ENCODE data around the gene ARFGAP1. TPM values are rescaled to one million over a fixed set of nuclear protein-coding genes. Genes with fewer than 3 reads are reported as not detected.

ARFGAP1 gene
- polyA plus RNA-seq, 2 of the 4 experiments (the other 2 are of a cell fraction), result 41.0 to 106 TPM

- peak; percentile 7 to 32; a peak in 2 of 5 replicates for TF ChIP-seq RAD21 (conservative IDR thresholded peaks at IDR 0.05 in 1 of 2, IDR thresholded peaks at IDR 0.05 in 1 of 2)
- no peak for TF ChIP-seq CTCF (IDR thresholded peaks at IDR 0.05)
- TF ChIP-seq BHLHE40 (IDR thresholded peaks at IDR 0.05; ENCODE audit: low read depth, low read length), result no peak
- no peak for TF ChIP-seq MYC (IDR thresholded peaks at IDR 0.05; ENCODE audit: borderline replicate concordance, low read length)
- TF ChIP-seq POLR2A (IDR thresholded peaks at IDR 0.05; ENCODE audit: low read length), result no peak
- TF ChIP-seq ZNF302 (CRISPR knock-in tag; IDR thresholded peaks at IDR 0.05), result peak; percentile 83
- TF ChIP-seq HES2 (IDR thresholded peaks at IDR 0.05), result 0 out of 2 replicates have a peak, but pooled peaks have one; percentile 32
- peak; percentile 92 to 96 for TF ChIP-seq JUN (IDR thresholded peaks at IDR 0.05)
- no peak; the same call in 1 of the 2 replicates for TF ChIP-seq ESRRA (IDR thresholded peaks at IDR 0.05; ENCODE audit: borderline replicate concordance, low read length)
- no peak for TF ChIP-seq ZC3H11A (IDR thresholded peaks at IDR 0.05)
- peak; percentile 30 for TF ChIP-seq PBX3 (IDR thresholded peaks at IDR 0.05)
- TF ChIP-seq KDM1A (IDR thresholded peaks at IDR 0.05; ENCODE audit: low read depth), result no peak
- TF ChIP-seq NFE2L2 (conservative IDR thresholded peaks at IDR 0.05; ENCODE audit: low read length), result no peak
- no peak for TF ChIP-seq EHMT2 (IDR thresholded peaks at IDR 0.05; ENCODE audit: low read depth)
- peak; percentile 71 for TF ChIP-seq USF2 (IDR thresholded peaks at IDR 0.05)
- TF ChIP-seq HOXB13 (CRISPR knock-in tag; IDR thresholded peaks at IDR 0.05; ENCODE audit: low read depth), result no peak; the same call in none of the 2 replicates
- TF ChIP-seq E2F6 (IDR thresholded peaks at IDR 0.05; ENCODE audit: borderline replicate concordance, low read depth), result no peak; the same call in 1 of the 2 replicates
- TF ChIP-seq TFCP2L1 (CRISPR knock-in tag; IDR thresholded peaks at IDR 0.05), result no peak
- TF ChIP-seq JUNB (IDR thresholded peaks at IDR 0.05), result peak; percentile 96
- no peak for TF ChIP-seq RNF2 (IDR thresholded peaks at IDR 0.05; ENCODE audit: borderline replicate concordance, low read depth)
- no peak for TF ChIP-seq HMGXB4 (CRISPR knock-in tag; IDR thresholded peaks at IDR 0.05; ENCODE audit: borderline replicate concordance)
- TF ChIP-seq PHF8 (IDR thresholded peaks at IDR 0.05; ENCODE audit: borderline replicate concordance, low read depth), result no peak
Observed at GRCh38 chr20:63232235-63233060, 40.2 kb upstream of the ARFGAP1 start (continued).
